IMR-90 (cell line): ENCODE results near the gene S100B.

ENCODE experiments used
- CEBPB ChIP-seq: IDR thresholded peaks from 2 replicates; pipeline ENCODE4 v1.6.1; 2012; ENCODE audit warnings: low read depth, low read length, improper control_type of control experiment
- MXI1 ChIP-seq: IDR thresholded peaks from 2 replicates; pipeline ENCODE4 v1.6.1; 2012; ENCODE audit warnings: low read depth, mild to moderate bottlenecking, low read length, moderate library complexity, borderline replicate concordance
- POLR2A ChIP-seq: IDR thresholded peaks from 2 replicates; pipeline ENCODE4 v1.6.1; 2012; ENCODE audit warnings: mild to moderate bottlenecking, low read depth, low read length
- RFX5 ChIP-seq: IDR thresholded peaks from 2 replicates; pipeline ENCODE4 v1.8.0; 2012; ENCODE audit warnings: low read depth, mild to moderate bottlenecking, low read length, moderate library complexity
- SMC3 ChIP-seq: fragments of 150-350 bp; IDR thresholded peaks from 2 replicates; pipeline ENCODE4 v1.6.1; 2016; ENCODE audit warnings: low read depth, mild to moderate bottlenecking, antibody characterized with exemption, low read length, moderate library complexity
- TF ChIP-seq, protein P1 (sequence below): conservative IDR thresholded peaks from 2 replicates; pipeline ENCODE4 v1.5.1; 2012; ENCODE audit warnings: mild to moderate bottlenecking, low read depth, low read length, improper control_type of control experiment
- TF ChIP-seq, protein P2 (sequence below): fragments of 150-350 bp; IDR thresholded peaks from 2 replicates; pipeline ENCODE4 v1.6.1; 2017; ENCODE audit warnings: mild to moderate bottlenecking, antibody characterized with exemption, low read length, low read depth

DNA sequence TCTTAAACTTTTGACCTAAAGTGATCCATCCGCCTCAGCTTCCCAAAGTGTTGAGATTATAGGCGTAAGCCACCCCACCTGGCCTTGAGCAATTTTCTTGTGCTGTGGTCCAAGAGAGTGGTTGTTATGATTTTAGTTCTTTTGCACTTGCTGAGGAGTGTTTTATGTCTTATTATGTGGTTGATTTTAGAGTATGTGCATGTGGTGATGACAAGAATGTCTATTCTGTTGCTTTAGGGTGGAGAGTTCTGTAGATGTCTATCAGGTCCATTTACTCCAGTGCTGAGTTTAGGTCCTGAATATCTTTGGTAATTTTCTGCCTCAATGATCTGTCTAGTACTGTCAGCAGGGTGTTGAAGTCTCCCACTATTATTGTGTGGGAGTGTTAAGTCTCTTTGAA is 11.2 kb upstream of the S100B start:
- TF ChIP-seq, protein P1, sequence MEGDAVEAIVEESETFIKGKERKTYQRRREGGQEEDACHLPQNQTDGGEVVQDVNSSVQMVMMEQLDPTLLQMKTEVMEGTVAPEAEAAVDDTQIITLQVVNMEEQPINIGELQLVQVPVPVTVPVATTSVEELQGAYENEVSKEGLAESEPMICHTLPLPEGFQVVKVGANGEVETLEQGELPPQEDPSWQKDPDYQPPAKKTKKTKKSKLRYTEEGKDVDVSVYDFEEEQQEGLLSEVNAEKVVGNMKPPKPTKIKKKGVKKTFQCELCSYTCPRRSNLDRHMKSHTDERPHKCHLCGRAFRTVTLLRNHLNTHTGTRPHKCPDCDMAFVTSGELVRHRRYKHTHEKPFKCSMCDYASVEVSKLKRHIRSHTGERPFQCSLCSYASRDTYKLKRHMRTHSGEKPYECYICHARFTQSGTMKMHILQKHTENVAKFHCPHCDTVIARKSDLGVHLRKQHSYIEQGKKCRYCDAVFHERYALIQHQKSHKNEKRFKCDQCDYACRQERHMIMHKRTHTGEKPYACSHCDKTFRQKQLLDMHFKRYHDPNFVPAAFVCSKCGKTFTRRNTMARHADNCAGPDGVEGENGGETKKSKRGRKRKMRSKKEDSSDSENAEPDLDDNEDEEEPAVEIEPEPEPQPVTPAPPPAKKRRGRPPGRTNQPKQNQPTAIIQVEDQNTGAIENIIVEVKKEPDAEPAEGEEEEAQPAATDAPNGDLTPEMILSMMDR, result no peak
- TF ChIP-seq CEBPB, result no peak
- TF ChIP-seq SMC3, result no peak
- no peak for TF ChIP-seq POLR2A
- TF ChIP-seq, protein P2, sequence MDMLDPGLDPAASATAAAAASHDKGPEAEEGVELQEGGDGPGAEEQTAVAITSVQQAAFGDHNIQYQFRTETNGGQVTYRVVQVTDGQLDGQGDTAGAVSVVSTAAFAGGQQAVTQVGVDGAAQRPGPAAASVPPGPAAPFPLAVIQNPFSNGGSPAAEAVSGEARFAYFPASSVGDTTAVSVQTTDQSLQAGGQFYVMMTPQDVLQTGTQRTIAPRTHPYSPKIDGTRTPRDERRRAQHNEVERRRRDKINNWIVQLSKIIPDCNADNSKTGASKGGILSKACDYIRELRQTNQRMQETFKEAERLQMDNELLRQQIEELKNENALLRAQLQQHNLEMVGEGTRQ, result no peak
- no peak for TF ChIP-seq MXI1
- TF ChIP-seq RFX5, result no peak
